ENCODE results near the gene CNPY1.

Gene CNPY1

DNA sequence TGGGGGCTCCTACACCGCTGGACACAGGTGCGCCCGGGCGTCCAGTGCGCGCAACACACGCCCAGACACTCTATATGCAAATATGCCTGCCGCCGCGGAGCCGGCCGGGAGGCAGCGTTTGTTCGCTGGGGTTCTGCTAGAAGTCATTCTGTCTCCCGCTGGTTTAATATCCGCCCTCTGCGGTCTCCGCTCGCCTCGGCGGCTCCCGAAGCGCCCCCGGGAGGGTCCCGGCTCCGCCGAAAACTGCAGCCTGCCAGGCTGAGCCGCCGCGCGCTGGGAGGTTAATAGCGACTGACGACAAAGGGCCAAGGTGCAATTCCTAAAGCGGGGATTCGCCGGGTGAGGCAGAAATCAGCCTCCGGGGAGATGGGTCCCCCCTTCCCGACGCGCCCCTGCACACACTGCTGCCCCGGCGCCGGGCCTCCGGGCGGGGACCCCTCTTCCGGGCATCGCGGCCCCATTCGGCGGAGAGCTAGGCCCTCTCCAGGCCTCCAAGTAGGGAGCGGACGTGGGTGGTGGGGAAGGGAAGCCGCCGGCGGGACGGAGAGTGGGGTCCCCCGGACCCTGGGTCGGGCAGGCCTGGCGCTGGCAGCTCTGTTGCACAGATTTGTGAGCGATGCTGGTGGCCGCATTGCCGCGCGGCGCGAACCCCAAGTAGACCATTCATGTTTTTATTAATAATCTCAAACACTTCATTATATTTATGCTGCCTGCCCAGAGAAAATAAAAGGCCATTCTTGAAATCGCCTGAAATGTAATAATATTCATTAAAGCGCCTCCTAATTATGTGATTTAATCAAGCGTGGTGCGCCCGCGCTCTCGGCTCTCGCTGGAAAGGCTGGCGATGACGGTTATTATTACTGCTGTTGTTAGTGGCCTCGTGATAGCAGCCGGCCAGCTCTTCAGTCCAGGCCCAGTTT is 79.3 kb downstream of the CNPY1 start:
- peak in 1 of 2 donors; percentile 34 for DNase-seq (ENCODE audit: low read depth in 2 of 2)

- no peak for DNase-seq (ENCODE audit: low read depth in 2 of 2)
These were observed 80.1 kb downstream of the CNPY1 start for GRCh38 chr7:155466142-155466813.

DNA sequence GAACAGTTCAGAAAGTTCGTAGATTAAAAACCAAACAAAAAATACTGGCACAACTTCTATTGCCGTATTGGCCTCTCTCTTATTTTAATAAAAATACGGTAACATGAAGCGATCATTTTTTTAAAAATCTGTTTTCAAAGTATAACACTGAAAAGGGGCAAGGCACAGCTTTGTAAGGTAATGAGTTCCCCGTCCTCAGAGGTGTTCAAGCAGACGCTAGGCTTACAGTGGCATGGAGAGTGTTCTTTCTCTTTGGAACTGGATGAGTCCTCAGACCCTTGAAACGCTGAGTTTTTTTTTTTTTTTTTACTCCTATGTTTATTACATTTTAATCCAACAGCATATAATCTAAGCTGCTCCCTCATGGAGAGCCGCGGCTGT is 80.6 kb downstream of the CNPY1 start:
- no peak for DNase-seq (ENCODE audit: low read depth in 2 of 2)

- DNase-seq (ENCODE audit: low read depth in 2 of 2) = no peak
These were observed 81.2 kb downstream of the CNPY1 start for GRCh38 chr7:155464948-155465739.

DNA sequence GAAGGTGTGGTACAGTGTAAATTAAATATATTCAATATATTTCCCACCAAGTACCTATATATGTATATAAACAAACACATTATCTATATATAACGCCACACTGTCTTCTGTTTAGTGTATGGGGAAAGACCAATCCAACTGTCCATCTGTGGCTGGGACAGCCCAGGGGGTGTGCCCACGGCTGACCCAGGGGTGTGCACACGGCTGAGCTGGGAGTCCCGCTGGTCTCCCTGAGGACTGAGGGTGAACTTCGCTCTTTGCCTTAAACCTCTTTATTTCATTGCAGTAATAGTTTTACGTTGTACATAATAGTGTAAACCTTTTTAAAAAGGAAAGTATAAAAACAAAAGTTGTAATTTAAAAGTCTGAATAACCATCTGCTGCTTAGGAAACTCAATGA is 82.2 kb downstream of the CNPY1 start:
- no peak for DNase-seq (ENCODE audit: low read depth in 2 of 2)

DNA sequence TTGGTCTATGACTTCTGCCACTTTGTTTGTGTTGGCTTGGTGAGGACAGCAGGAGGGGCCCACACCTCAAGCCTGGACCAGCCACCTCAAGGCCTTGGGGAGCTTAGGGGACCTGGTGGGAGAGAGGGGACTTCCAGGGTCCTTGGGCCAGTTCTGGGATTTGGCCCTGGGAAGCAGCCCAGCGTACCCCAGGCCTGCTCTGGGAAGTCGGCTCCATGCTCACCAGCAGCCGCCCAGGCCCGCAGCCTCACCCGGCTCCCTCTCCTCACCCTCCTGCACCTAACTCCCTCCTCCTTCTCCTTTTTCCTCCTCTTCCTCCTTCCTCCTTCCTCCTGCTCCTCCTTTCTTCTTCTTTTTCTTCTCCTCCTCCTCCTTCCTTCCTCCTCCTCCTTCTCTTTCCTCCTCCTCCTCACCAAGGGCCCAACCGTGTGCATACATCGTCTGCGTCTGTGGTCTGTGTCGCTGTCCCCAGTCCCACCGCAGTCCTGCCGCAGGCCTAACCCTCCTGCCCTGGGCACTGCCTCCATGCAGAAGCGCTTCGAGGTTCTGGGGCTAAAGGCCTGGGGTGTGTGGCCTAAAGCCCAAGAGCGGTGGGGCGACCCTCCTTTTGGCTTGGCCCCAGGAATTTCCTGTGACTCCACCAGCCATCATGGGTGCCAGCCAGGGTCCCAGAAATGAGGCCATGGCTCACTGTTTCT is 83.1 kb downstream of the CNPY1 start:
- DNase-seq (ENCODE audit: low read depth in 2 of 2) = no peak

DNA sequence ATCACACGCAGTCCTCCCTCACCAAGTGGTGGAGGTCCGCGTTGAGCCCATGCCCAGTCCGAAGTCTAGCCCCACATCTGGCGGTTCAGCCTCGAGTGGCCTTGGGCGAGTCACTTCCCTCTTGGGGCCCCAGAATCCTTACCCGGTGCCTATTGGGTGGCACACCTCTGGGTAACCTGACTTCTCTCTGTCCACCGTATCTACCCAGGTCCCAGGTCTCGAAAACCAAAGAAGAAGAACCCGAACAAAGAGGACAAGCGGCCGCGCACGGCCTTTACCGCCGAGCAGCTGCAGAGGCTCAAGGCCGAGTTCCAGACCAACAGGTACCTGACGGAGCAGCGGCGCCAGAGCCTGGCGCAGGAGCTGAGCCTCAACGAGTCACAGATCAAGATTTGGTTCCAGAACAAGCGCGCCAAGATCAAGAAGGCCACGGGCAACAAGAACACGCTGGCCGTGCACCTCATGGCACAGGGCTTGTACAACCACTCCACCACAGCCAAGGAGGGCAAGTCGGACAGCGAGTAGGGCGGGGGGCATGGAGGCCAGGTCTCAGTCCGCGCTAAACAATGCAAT is 84.1 kb downstream of the CNPY1 start:
- DNase-seq (ENCODE audit: low read depth in 2 of 2) = no peak

DNA sequence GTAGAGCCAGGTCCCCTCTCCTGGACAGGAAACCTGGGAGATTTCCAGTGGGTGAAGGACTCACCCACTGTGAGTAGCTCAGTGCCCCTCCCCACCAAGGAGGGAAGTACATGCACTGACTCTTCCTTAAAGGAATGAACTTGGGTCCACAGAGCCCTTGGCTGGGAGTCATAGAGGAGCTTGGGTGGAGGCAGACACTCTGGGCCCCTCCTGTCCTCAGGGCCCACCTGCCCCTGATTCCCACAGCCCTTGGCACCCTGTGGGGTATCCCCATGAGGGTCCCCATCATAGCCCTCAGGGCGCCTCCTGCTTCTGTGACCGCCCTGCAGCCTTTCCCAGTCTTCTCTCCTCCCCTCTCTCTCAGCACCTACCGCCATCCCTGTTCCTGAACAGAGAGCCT is 84.7 kb downstream of the CNPY1 start:
- no peak for DNase-seq (ENCODE audit: low read depth in 2 of 2)

- no peak for DNase-seq (ENCODE audit: low read depth in 2 of 2)
These were observed 85.3 kb downstream of the CNPY1 start for GRCh38 chr7:155460926-155461613.

GRCh38 chr7:155459700-155460461 is 86.5 kb downstream of the CNPY1 start:
- no peak for DNase-seq (ENCODE audit: low read depth in 2 of 2)

DNA sequence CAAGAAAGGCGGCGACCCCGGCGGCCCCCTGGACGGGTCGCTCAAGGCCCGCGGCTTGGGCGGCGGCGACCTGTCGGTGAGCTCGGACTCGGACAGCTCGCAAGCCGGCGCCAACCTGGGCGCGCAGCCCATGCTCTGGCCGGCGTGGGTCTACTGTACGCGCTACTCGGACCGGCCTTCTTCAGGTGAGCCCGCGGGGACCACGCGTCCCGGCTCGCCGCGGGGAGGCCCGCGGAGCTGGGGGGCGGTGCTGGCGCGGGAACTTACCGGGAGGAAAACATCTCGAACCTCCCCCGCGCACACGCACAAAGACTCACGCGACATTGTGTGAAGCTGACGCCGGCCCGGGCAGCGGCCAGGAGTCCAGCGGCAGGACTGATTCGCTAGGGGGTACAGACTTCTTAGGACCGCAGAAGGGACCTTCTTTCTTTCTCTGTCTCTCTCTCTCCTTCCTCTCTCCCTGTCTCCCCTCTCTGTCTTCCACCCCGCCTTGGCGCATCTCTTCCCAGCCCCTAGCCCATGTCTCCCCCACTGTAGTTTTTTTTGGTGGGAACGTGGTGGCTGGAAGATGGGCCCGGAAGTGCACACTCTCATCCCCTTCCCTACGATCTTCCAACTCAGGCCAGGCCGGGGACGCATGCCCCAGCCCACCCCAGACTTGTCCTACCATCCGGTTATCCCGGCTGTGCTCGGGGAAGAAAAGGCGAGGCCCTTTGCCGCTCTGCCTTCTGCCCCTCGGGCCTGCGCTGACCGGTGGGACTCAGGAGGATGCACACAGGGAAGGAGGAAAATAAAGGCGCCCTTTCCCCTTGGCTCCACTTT is 87.3 kb downstream of the CNPY1 start:
- DNase-seq (ENCODE audit: low read depth in 2 of 2) = no peak

- DNase-seq (ENCODE audit: low read depth in 2 of 2) = no peak
These were observed 88.1 kb downstream of the CNPY1 start, which contains the start of gene EN2 for GRCh38 chr7:155458111-155458877. EN2 (plus strand) TSS chr7:155458129; CDS start chr7:155458378, 249 bp downstream.

DNA sequence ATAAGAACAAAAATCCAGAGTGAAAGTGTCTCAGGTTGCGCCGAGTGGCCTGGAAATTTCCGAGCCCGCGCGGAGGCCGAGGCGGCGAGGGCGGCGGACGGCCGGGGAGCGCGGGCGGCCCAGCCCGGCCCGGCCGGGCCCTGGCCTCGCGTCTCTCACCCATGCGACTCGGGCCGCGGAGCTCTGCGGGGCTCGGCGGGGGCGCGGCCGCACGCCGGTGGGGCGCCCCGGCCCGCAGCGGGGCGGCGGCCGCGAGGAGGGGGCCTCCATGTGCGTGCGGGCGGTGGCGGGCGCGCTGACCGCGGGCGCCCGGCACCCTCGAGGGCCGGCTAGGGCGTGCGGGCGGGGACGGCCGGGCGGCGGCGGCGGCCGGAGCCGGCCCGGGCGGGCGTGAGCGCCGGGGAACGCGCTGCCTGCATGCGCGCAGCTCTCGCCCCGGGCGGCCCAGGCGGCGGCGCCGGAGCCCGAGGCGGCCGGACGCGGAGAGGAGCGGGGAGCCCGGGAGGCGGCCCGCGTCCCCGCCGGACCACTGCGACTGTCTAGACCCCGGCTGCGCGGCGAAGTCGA is 88.7 kb downstream of the CNPY1 start:
- DNase-seq (ENCODE audit: low read depth in 2 of 2) = no peak

GRCh38 chr7:155456738-155457543 is 89.4 kb downstream of the CNPY1 start:
- no peak for DNase-seq (ENCODE audit: low read depth in 2 of 2)

GRCh38 chr7:155455776-155456737 is 90.3 kb downstream of the CNPY1 start:
- no peak for DNase-seq (ENCODE audit: low read depth in 2 of 2)

All from stimulated activated CD4-positive, alpha-beta T cell treated with anti-CD3 and anti-CD28 coated beads, Interleukin-15, amount 100 ng/mL, for 48 hours (primary cell).